B cell (primary cell): Measurements from ENCODE around the gene BATF2. TPM values are rescaled to one million over a fixed set of nuclear protein-coding genes. Genes with fewer than 3 reads are reported as not detected.

Experiments
- ATAC-seq: fragments of 200-7000 bp; cut with Tn5 transposase; one replicate; pipeline ENCODE4 v1.10.0; 2021; ENCODE audit warnings: low read depth, mild to moderate bottlenecking, moderate number of reproducible peaks, moderate library complexity
- CTCF ChIA-PET: fragments of 350-600 bp; sonication (Branson Sonifier 250); formaldehyde crosslinking; loops from one replicate; lab custom pipeline; 2021; ENCODE audit warnings: antibody characterized with exemption, inconsistent platforms; lab: Charles Lee
- POLR2A ChIA-PET: fragments of 350-600 bp; sonication (Branson Sonifier 250); formaldehyde crosslinking; loops from one replicate; lab custom pipeline; 2021; ENCODE audit warnings: antibody characterized with exemption; lab: Charles Lee
- DNase-seq: peaks from one replicate; pipeline ENCODE4 v3.0.0; 2013
- H2AFZ ChIP-seq: 2 replicates; pipeline ENCODE4 v1.6.1; 2012; ENCODE audit warnings: mild to moderate bottlenecking, low read depth, low read length; ENCODE audit not compliant: insufficient read depth, poor library complexity, severe bottlenecking
- H3K27ac ChIP-seq, 2 donors: 1 replicate in 1 of 2; 2 replicates in 1 of 2; pipeline ENCODE4 v1.5.1; 2012 to 2013; ENCODE audit warnings: low read length in 2 of 2, mild to moderate bottlenecking in 2 of 2, moderate library complexity in 1 of 2
- H3K27me3 ChIP-seq, 4 experiments: fragments of 200-600 bp in 1 of 4; sonication (generic) in 1 of 4; replicated peaks in 1 of 4; 1 replicate in 2 of 4; 2 replicates in 2 of 4; pipeline versions ENCODE4 v1.6.1 to v1.7.0; 2013 to 2016; ENCODE audit warnings: low read length in 3 of 4, mild to moderate bottlenecking in 2 of 4, mixed read lengths in 1 of 4, moderate library complexity in 1 of 4; ENCODE audit not compliant: insufficient read depth in 4 of 4, control insufficient read depth in 3 of 4; ENCODE audit errors: control extremely low read depth in 1 of 4
- H3K36me3 ChIP-seq, 2 experiments: replicated peaks in 1 of 2; 1 replicate in 1 of 2; 2 replicates in 1 of 2; pipeline versions ENCODE4 v1.6.1 to v1.7.1; 2013; ENCODE audit warnings: low read length in 1 of 2; ENCODE audit not compliant: insufficient read depth in 2 of 2, control insufficient read depth in 1 of 2; ENCODE audit errors: control extremely low read depth in 1 of 2, extremely low read depth in 1 of 2
- H3K4me1 ChIP-seq, 2 donors: fragments of 200-600 bp in 1 of 2; sonication (generic) in 1 of 2; 1 replicate in 1 of 2; 2 replicates in 1 of 2; pipeline versions ENCODE4 v1.5.1 to v1.6.1; 2013 to 2017; ENCODE audit warnings: low read length in 2 of 2; ENCODE audit not compliant: control insufficient read depth in 2 of 2, insufficient read depth in 2 of 2
- H3K4me2 ChIP-seq: replicated peaks from 2 replicates; pipeline ENCODE3; 2012; ENCODE audit warnings: mild to moderate bottlenecking, low read depth, low read length; ENCODE audit not compliant: poor library complexity, severe bottlenecking
- H3K4me3 ChIP-seq, 5 experiments: fragments of 200-600 bp in 1 of 5; sonication (generic) in 1 of 5; 1 replicate in 3 of 5; 2 replicates in 2 of 5; pipeline versions ENCODE4 v1.5.1 to v1.7.0; 2011 to 2016; ENCODE audit warnings: low read length in 4 of 5, mild to moderate bottlenecking in 4 of 5, low read depth in 2 of 5, control low read depth in 1 of 5, moderate library complexity in 1 of 5; ENCODE audit not compliant: insufficient read depth in 1 of 5; ENCODE audit errors: control extremely low read depth in 1 of 5, extremely low read depth in 1 of 5
- H3K79me2 ChIP-seq: fragments of 200-600 bp; sonication (generic); one replicate; pipeline ENCODE4 v1.6.0; 2016; ENCODE audit warnings: low read length; ENCODE audit not compliant: control insufficient read depth, insufficient read depth
- H3K9ac ChIP-seq: fragments of 200-600 bp; sonication (generic); 2 replicates; pipeline ENCODE4 v1.6.1; 2017; ENCODE audit warnings: mild to moderate bottlenecking, low read length, moderate library complexity
- H3K9me3 ChIP-seq, 3 donors: one replicate each; pipeline versions ENCODE4 v1.6.1 to v1.7.1; 2013; ENCODE audit warnings: low read length in 2 of 3; ENCODE audit not compliant: control insufficient read depth in 2 of 3, insufficient read depth in 1 of 3; ENCODE audit errors: control extremely low read depth in 1 of 3
- H4K20me1 ChIP-seq: 2 replicates; pipeline ENCODE4 v1.6.0; 2012; ENCODE audit warnings: mild to moderate bottlenecking, low read length; ENCODE audit not compliant: insufficient read depth, control insufficient read depth, poor library complexity, severe bottlenecking
- H3K27ac Mint-ChIP-seq: one replicate; pipeline ENCODE4 v1.8.0; 2021; ENCODE audit warnings: mixed read lengths
- H3K27me3 Mint-ChIP-seq: one replicate; pipeline ENCODE4 v1.8.0; 2021; ENCODE audit warnings: mixed read lengths
- H3K4me1 Mint-ChIP-seq: one replicate; pipeline ENCODE4 v1.8.0; 2021; ENCODE audit warnings: mixed read lengths
- H3K4me3 Mint-ChIP-seq: one replicate; pipeline ENCODE4 v1.8.0; 2021; ENCODE audit warnings: mixed read lengths
- H3K9me3 Mint-ChIP-seq: one replicate; pipeline ENCODE4 v1.8.0; 2022; ENCODE audit warnings: mixed read lengths; ENCODE audit not compliant: insufficient read depth
- CTCF ChIP-seq: fragments of 200-600 bp; IDR thresholded peaks from one replicate; pipeline ENCODE4 v1.8.0; 2022; ENCODE audit warnings: antibody characterized with exemption, mild to moderate bottlenecking
- EZH2 ChIP-seq: IDR thresholded peaks from 2 replicates; pipeline ENCODE4 v1.6.1; 2012; ENCODE audit warnings: borderline replicate concordance, low read depth, mild to moderate bottlenecking, moderate library complexity, low read length; ENCODE audit not compliant: insufficient read depth, poor library complexity, severe bottlenecking
- WGBS: methylation state at CpG from one replicate; pipeline ENCODE4 v1.1.5; 2013; ENCODE audit warnings: missing lambda C conversion rate; ENCODE audit not compliant: insufficient coverage; 5-methylcytosine and 5-hydroxymethylcytosine counted together
- intact Hi-C: fragments of 100-400 bp; cut with micrococcal nuclease; formaldehyde crosslinking; loops from one replicate; pipeline ENCODE4 v1.10.0; 2022
- polyA plus RNA-seq: library from polyadenylated mRNA; depleted of rRNA; stranded (reverse); fragments of >200 nt; gene quantifications from 2 replicates; pipeline ENCODE4 v1.2.3, GENCODE V29; 2012
- total RNA-seq, 2 donors: library from RNA; stranded (reverse); fragments of 120-200 nt in 1 of 2; gene quantifications; 1 replicate in 1 of 2; 2 replicates in 1 of 2; pipeline versions ENCODE4 v1.2.3 to v1.2.4, GENCODE V29; 2013 to 2022

BATF2 gene
- total and polyA plus RNA-seq, 2 donors (not counting 1 experiment from before 2014, with no cell fraction given) = 0.62 to 1.7 TPM

- WGBS = 74% methylated on average over 3 of the region's 3 CpGs
- DNase-seq = no peak
- Histone ChIP-seq H3K79me2 (no peaks in the 10 kb centered on the region), H3K4me2 (no peak overlapping the region), H2AFZ (no peak overlapping the region), H3K9me3 (no peaks in the 10 kb centered on the region), H3K27me3 (peaks cover 0 to 3% (median 1%) of the 10 kb centered on the region in 4 experiments), H3K36me3 (no peaks in the 10 kb centered on the region), H3K9ac (no peak overlapping the region), H3K4me1 (peaks cover 15 to 19% of the 10 kb centered on the region in 2 donors), H3K4me3 (no peak overlapping the region), H3K27ac (no peak overlapping the region), H4K20me1 (no peaks in the 10 kb centered on the region)
- Mint-ChIP-seq H3K9me3 (no peaks in the 10 kb centered on the region), H3K4me1 (peaks cover 11% of the 10 kb centered on the region), H3K27me3 (peaks cover 3% of the 10 kb centered on the region), H3K4me3 (no peak overlapping the region), H3K27ac (no peak overlapping the region)
- CTCF ChIA-PET = no interaction called here
- intact Hi-C loops = no loop called here
- TF ChIP-seq CTCF (no peak), EZH2 (no peak)
- POLR2A ChIA-PET = interaction anchor here (0.6 kb wide), 1 partner anchor 11 kb away, joined by 3 read pairs; no protein-coding TSS in a partner anchor
- no peak for ATAC-seq
Measured at GRCh38 chr11:64967375-64967774, 29.4 kb downstream of the BATF2 start.

DNA sequence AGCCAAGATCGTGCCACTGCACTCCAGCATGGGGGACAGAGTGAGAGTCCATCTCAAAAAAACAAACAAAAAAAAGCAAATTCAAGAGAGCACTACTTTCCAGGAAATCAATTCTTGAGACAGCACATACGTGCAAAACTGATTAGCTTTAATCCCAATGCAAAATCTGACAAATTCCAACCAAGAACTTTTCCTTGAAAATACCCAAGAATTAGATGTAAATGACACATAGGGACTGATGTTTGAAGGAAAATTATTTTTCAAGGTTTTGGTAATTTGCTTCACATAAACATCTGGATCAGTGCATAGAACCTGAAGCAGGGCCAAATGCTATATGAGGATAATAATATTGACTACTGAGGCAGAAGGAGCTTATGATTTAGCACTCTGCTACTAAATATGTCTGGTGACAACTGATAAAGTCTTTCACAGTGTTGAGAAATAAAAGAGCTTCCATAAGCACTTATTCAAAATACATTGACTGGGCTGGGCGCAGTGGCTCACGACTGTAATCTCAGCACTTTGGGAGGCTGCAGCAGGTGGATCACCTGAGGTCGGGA, 33.6 kb downstream of the BATF2 start:
- Histone ChIP-seq H4K20me1 (no peaks in the 10 kb centered on the region), H3K4me1 (no peaks in the 10 kb centered on the region), H3K36me3 (no peaks in the 10 kb centered on the region), H3K79me2 (no peaks in the 10 kb centered on the region), H3K4me2 (no peak overlapping the region), H3K27ac (no peak overlapping the region), H3K4me3 (no peak overlapping the region), H3K9me3 (peaks cover 0 to 2% (median 0%) of the 10 kb centered on the region in 3 donors), H3K9ac (no peak overlapping the region), H2AFZ (no peak overlapping the region), H3K27me3 (no peaks in the 10 kb centered on the region)
- ATAC-seq = no peak
- Mint-ChIP-seq H3K27ac (no peak overlapping the region), H3K27me3 (peaks cover 4% of the 10 kb centered on the region), H3K9me3 (no peaks in the 10 kb centered on the region), H3K4me3 (no peak overlapping the region), H3K4me1 (peaks cover 4% of the 10 kb centered on the region)
- no peak for TF ChIP-seq EZH2
- WGBS = 95% methylated on average over 2 of the region's 5 CpGs
- POLR2A ChIA-PET = no interaction called here
- intact Hi-C loops = no loop called here
- CTCF ChIA-PET = no interaction called here
- DNase-seq = no peak
